ENCODE measurements around the gene NMD3.
"Not testable (repeated sequence)": the region's sequence is repeated elsewhere in the genome, so short reads cannot be mapped to it uniquely, and the experiment has no call there.

Gene NMD3

GRCh38 chr3:161220850-161221753, at the start of gene NMD3:
TSS of gene NMD3 (plus strand) at chr3:161221311. CDS start at chr3:161222014, 703 bp downstream.
- peak; percentile 87 to 94 for DNase-seq (ENCODE audit: low read depth in 2 of 2)

- no peak for DNase-seq (ENCODE audit: low read depth in 2 of 2)
These were observed 49.2 kb upstream of the NMD3 start for GRCh38 chr3:161171639-161172552.

GRCh38 chr3:161175506-161175905, 45.6 kb upstream of the NMD3 start:
- no peak for DNase-seq (ENCODE audit: low read depth in 2 of 2)

- no peak for DNase-seq (ENCODE audit: low read depth in 2 of 2)
These were observed 43.1 kb upstream of the NMD3 start for GRCh38 chr3:161177991-161178390.

GRCh38 chr3:161181371-161181770, 39.7 kb upstream of the NMD3 start:
- not testable (repeated sequence) for DNase-seq (ENCODE audit: low read depth in 2 of 2)

- DNase-seq (ENCODE audit: low read depth in 2 of 2) = no peak
These were observed 34.1 kb upstream of the NMD3 start for GRCh38 chr3:161187046-161187445.

GRCh38 chr3:161197855-161198850, 23.0 kb upstream of the NMD3 start:
- no peak for DNase-seq (ENCODE audit: low read depth in 2 of 2)

- no peak for DNase-seq (ENCODE audit: low read depth in 2 of 2)
These were observed 21.2 kb upstream of the NMD3 start for GRCh38 chr3:161199926-161200325.

- no peak for DNase-seq (ENCODE audit: low read depth in 2 of 2)
These were observed 17.5 kb upstream of the NMD3 start for GRCh38 chr3:161203485-161204098.

- no peak for DNase-seq (ENCODE audit: low read depth in 2 of 2)
These were observed 12.2 kb upstream of the NMD3 start for GRCh38 chr3:161208931-161209330.

- no peak for DNase-seq (ENCODE audit: low read depth in 2 of 2)
These were observed 8.8 kb upstream of the NMD3 start for GRCh38 chr3:161212171-161212771.

- DNase-seq (ENCODE audit: low read depth in 2 of 2) = no peak
These were observed 8.2 kb upstream of the NMD3 start for GRCh38 chr3:161212906-161213305.

GRCh38 chr3:161213644-161214043, 7.5 kb upstream of the NMD3 start:
- no peak for DNase-seq (ENCODE audit: low read depth in 2 of 2)

GRCh38 chr3:161215185-161215584, 5.9 kb upstream of the NMD3 start:
- DNase-seq (ENCODE audit: low read depth in 2 of 2) = no peak

- DNase-seq (ENCODE audit: low read depth in 2 of 2) = no peak
These were observed 3.6 kb upstream of the NMD3 start for GRCh38 chr3:161217496-161217895.

GRCh38 chr3:161219495-161219894, 1.6 kb upstream of the NMD3 start:
- no peak for DNase-seq (ENCODE audit: low read depth in 2 of 2)

- peak in 1 of 2 experiments; percentile 8 for DNase-seq (ENCODE audit: low read depth in 2 of 2)
These were observed 892 bp downstream of the NMD3 start for GRCh38 chr3:161221806-161222600.

- no peak for DNase-seq (ENCODE audit: low read depth in 2 of 2)
These were observed 1.6 kb downstream of the NMD3 start for GRCh38 chr3:161222662-161223061.

GRCh38 chr3:161224786-161225185, 3.7 kb downstream of the NMD3 start:
- DNase-seq (ENCODE audit: low read depth in 2 of 2) = no peak
